Skeletal muscle tissue (tissue), 4 donors: ENCODE measurements around the gene CMIP. TPM values are rescaled to one million over a fixed set of nuclear protein-coding genes. Genes with fewer than 3 reads are reported as not detected.

Experiments
- H3K27ac ChIP-seq: one replicate; pipeline ENCODE4 v1.7.0; 2013; ENCODE audit warnings: mild to moderate bottlenecking, low read depth, low read length, inconsistent platforms
- H3K27me3 ChIP-seq, 3 donors: one replicate each; pipeline ENCODE4 v1.7.0; 2013; ENCODE audit warnings: low read length in 3 of 3; ENCODE audit not compliant: control insufficient read depth in 3 of 3, insufficient read depth in 3 of 3
- H3K36me3 ChIP-seq, 3 donors: one replicate each; pipeline ENCODE4 v1.7.0; 2013; ENCODE audit warnings: low read length in 3 of 3; ENCODE audit not compliant: control insufficient read depth in 3 of 3, insufficient read depth in 3 of 3
- H3K4me1 ChIP-seq, 3 donors: one replicate each; pipeline ENCODE4 v1.7.0; 2013; ENCODE audit warnings: low read length in 3 of 3, mild to moderate bottlenecking in 3 of 3; ENCODE audit not compliant: control insufficient read depth in 3 of 3, insufficient read depth in 3 of 3
- H3K4me3 ChIP-seq, 3 donors: one replicate each; pipeline ENCODE4 v1.7.0; 2013; ENCODE audit warnings: low read length in 3 of 3
- H3K9ac ChIP-seq, 3 donors: one replicate each; pipeline ENCODE4 v1.7.0; 2013; ENCODE audit warnings: low read length in 3 of 3, mild to moderate bottlenecking in 3 of 3, moderate library complexity in 2 of 3, low read depth in 1 of 3
- H3K9me3 ChIP-seq, 3 donors: one replicate each; pipeline ENCODE4 v1.7.0; 2013; ENCODE audit warnings: low read length in 3 of 3; ENCODE audit not compliant: control insufficient read depth in 3 of 3
- total RNA-seq: library from RNA; depleted of rRNA; stranded (reverse); fragments of >200 nt; gene quantifications from one replicate; pipeline ENCODE4 v1.2.3, GENCODE V29; 2014
- donor health status: Osteomylitis.

The CMIP gene
- total RNA-seq, 1 donor from 2014 or later, result 6.8 TPM

DNA sequence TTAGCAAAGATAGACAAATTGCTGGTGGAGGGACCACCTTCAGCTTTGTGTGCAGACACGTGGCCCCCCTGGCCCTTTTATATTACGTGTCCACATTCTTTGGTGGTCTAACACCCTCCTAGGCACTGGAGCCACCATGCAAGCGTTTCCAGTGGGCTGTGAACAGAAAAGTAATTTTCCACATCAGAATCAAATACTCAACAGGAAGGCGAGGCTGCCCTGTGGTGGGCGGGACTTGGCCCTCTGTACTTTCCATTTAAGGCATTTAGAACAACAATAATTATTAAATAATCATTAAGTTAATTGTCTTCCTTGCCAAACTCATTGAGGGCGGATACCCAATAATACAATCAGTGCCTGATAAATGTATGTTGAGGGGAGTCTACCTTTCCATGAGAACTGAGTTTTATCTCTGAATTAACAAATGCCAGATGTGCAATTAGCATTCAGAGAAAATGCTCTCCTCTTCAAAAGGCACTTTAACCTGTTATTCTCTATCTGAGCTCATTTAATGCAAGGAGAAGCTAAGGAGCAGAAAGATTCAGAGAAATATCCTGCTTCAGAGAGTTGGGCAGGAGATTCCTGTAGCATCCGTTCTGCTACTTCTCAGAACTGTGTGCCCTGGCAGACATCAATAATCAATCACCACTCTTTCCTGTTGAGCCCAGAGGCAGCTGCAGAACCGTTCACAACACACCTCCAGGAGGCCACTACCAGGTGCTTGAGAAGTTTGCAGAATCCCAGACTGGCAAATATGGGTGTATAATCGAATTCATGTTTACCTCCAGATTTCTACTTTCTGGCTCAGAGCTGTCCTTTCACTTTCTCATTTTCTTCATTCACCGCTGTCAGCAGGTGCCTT, 109.4 kb downstream of the CMIP start:
- Histone ChIP-seq H3K27ac (peak overlapping the region; percentile 30), H3K9ac (no peak overlapping the region), H3K27me3 (no peaks in the 10 kb centered on the region), H3K9me3 (peaks cover 0 to 2% (median 0%) of the 10 kb centered on the region in 3 donors), H3K4me3 (no peak overlapping the region), H3K36me3 (no peaks in the 10 kb centered on the region), H3K4me1 (peaks cover 10 to 30% (median 24%) of the 10 kb centered on the region in 3 donors)

DNA sequence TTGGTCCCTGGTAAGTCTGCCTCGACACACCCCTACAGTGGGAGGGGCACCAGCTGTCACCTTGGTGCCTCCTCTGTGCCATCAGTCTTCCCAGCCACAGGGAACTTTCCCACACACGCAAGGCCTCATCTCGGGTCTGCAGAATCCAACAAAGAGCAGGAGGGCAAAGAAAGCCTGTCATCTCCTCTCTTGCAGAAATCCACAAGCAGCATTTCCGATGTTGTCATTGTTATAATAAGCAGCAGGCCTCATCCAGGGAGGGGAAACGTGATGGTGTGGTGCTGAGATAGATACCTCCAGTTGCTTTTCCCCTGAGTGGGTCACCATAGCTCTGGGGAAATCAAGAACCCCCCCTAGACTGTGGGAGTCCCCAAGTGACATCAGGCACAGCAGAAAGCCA, 110.4 kb downstream of the CMIP start:
- no peak overlapping the region for H3K27ac ChIP-seq
- no peaks in the 10 kb centered on the region for H3K27me3 ChIP-seq
- no peak overlapping the region for H3K4me3 ChIP-seq
- peaks cover 0 to 2% (median 0%) of the 10 kb centered on the region in 3 donors for H3K9me3 ChIP-seq
- peaks cover 10 to 30% (median 24%) of the 10 kb centered on the region in 3 donors for H3K4me1 ChIP-seq
- H3K9ac ChIP-seq, result no peak overlapping the region
- H3K36me3 ChIP-seq, result no peaks in the 10 kb centered on the region

DNA sequence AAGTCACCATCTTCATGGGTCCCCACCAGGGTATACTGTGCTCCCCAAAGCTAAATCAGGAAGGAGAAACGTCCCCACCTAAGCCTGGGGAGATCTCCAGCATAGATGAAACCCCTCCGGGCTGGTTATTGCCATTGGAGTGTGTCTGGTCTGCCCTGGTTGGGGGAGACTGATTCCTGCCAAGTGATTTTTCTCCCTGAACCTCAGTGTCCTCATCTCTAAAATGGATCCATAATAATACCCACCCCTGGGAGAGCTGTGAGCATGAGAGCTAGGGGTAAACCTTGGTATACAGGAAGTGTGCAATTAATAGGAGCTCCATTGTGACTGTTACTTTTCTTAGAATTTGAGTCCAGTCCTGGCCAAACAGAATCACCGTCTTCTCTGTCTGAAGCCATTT, 111.1 kb downstream of the CMIP start:
- Histone ChIP-seq H3K27me3 (no peaks in the 10 kb centered on the region), H3K9ac (no peak overlapping the region), H3K9me3 (peaks cover 0 to 2% (median 0%) of the 10 kb centered on the region in 3 donors), H3K4me3 (no peak overlapping the region), H3K27ac (no peak overlapping the region), H3K4me1 (peaks cover 10 to 29% (median 24%) of the 10 kb centered on the region in 3 donors), H3K36me3 (no peaks in the 10 kb centered on the region)

DNA sequence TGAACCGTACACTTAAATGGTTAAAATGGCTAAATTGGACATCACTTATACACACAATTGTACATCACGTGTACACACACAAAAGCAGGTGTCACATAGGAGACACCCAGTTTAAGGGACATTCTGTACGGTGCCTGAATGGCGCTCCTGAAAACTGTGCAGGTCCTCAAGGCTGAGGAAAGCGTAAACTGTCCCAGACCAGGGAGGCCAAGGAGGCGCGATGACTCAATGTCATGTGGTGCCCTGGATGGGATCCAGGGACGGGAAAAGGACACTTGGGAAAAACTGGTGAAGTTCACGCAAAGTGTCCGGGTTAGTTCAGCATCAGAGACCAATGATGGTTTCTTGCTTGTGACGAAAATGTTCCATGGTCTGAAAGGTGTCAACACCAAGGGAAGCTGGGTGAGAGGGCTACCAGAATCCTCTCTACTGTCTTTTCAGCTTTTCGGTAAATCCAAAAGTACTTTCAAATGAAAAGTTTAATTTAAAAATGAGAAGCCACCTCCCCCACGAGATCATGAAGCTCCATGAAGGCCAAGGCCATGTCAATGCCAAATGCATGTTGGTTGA, 112.2 kb downstream of the CMIP start:
- Histone ChIP-seq H3K4me3 (no peak overlapping the region), H3K27ac (no peak overlapping the region), H3K4me1 (peaks cover 10 to 22% (median 19%) of the 10 kb centered on the region in 3 donors), H3K27me3 (no peaks in the 10 kb centered on the region), H3K36me3 (no peaks in the 10 kb centered on the region), H3K9ac (no peak overlapping the region), H3K9me3 (peaks cover 0 to 2% (median 0%) of the 10 kb centered on the region in 3 donors)

GRCh38 chr16:81558077-81558443, 113.5 kb downstream of the CMIP start:
- H3K36me3 ChIP-seq, result no peaks in the 10 kb centered on the region
- no peak overlapping the region for H3K27ac ChIP-seq
- no peaks in the 10 kb centered on the region for H3K9me3 ChIP-seq
- H3K4me1 ChIP-seq, result peaks cover 7 to 18% (median 14%) of the 10 kb centered on the region in 3 donors
- no peak overlapping the region for H3K9ac ChIP-seq
- no peak overlapping the region for H3K4me3 ChIP-seq
- H3K27me3 ChIP-seq, result no peaks in the 10 kb centered on the region

DNA sequence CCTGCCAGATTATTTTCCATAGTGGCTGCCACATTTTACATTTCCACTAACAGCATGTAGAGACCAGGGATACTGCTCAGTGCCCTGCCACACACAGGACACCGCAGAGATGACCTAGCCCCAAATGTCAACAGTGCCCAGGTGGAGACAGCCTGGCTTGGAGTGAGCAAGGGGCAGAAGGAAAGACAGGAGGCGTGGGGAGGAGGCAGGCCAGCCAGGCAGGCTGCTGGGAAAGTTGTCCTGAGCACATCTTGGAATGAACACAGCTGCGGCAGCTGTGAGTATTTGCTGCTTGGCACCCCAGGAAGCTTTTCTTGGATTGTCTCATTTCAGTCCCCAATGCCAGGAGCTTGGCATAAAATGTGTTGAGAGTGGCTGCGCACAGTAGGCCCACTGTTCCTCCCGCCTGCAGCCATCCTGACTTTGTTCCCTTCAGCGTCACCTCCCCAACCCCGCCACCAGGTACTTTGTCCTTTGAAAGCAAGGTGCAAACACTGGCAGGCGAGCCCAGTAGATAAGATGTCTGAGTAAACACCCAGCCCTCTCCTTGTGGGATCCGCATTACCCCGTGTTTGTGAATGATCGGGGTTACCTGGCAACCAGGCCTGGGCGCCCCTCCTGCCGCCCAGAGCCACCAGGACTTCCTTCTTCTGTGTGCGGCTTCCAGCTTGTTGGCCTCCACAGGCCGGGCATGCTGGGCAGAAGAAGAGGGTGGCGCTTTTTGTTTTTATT, 114.0 kb downstream of the CMIP start:
- no peaks in the 10 kb centered on the region for H3K36me3 ChIP-seq
- H3K9ac ChIP-seq, result no peak overlapping the region
- H3K9me3 ChIP-seq, result no peaks in the 10 kb centered on the region
- no peak overlapping the region for H3K27ac ChIP-seq
- H3K4me1 ChIP-seq, result peaks cover 2 to 14% (median 9%) of the 10 kb centered on the region in 3 donors
- H3K27me3 ChIP-seq, result no peaks in the 10 kb centered on the region
- no peak overlapping the region for H3K4me3 ChIP-seq

DNA sequence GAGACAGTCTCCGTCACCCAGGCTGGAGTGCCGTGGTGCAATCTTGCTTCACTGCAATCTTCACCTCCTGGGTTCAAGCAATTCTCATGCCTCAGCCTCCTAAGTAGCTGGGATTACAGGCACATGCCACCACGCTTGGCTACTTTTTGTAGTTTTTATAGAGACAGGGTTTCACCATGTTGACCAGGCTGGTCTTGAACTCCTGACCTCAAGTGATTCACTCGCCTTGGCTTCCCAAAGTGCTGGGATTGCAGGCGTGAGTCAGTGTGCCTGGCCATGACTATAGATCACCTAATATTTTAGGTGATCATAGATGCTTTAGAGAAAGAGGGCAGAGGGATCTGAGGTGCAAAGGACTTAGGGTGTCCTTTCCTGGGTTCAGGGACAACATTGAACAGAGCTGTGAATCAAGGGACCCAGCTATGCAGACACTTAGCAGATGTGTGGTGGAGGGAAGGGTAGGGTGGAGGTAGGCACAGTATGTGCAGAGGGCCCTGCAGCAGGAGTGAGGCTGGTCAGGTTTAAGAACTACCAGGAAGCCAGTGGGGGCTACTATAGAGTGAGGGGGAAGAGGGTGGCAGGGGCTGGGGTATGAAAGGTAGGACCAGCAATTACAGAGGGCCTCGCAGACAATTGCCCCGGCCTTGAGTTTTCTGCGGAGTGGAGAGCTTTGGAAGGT, 116.5 kb downstream of the CMIP start:
- Histone ChIP-seq H3K4me1 (peaks cover 0 to 4% (median 3%) of the 10 kb centered on the region in 3 donors), H3K27ac (no peak overlapping the region), H3K4me3 (no peak overlapping the region), H3K36me3 (no peaks in the 10 kb centered on the region), H3K27me3 (no peaks in the 10 kb centered on the region), H3K9me3 (no peaks in the 10 kb centered on the region), H3K9ac (no peak overlapping the region)

DNA sequence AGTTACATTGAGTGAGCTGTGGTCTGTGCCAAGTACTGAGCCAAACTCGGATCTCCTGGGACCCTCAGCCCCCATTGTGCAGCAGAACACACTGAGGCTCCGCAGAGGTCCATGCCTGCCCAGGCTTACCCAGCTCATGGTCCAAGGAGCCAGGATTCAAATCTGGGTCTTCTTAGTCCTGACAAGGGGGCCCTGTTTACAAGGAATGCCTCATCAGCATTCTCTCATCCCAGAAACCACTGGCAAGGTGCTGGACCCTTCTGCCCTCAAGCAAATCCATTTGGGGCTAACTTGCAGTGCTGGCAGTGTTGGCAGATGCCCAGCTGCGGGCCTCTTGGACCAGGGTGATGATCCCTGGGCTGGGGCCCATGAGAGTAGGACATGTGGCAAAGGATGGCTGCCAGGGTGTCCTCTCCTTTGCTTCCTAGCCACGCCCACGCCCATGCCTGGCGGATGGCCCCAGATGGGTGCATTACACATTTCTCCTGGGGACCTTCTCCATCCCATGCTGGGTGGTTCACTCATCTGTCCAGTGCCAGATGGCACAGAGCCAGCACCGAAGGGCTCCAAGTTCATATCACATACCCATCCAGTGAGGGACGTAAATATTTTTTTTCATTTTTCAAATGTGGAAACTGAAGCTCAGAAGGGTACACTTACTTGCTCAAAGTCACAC, 117.7 kb downstream of the CMIP start:
- Histone ChIP-seq H3K4me1 (peaks cover 0 to 4% (median 3%) of the 10 kb centered on the region in 3 donors), H3K27me3 (no peaks in the 10 kb centered on the region), H3K9ac (no peak overlapping the region), H3K4me3 (no peak overlapping the region), H3K27ac (no peak overlapping the region), H3K36me3 (no peaks in the 10 kb centered on the region), H3K9me3 (no peaks in the 10 kb centered on the region)

GRCh38 chr16:81562926-81563325, 118.3 kb downstream of the CMIP start:
- H3K27ac ChIP-seq, result no peak overlapping the region
- peaks cover 0 to 4% (median 3%) of the 10 kb centered on the region in 3 donors for H3K4me1 ChIP-seq
- H3K36me3 ChIP-seq, result no peaks in the 10 kb centered on the region
- H3K4me3 ChIP-seq, result no peak overlapping the region
- no peak overlapping the region for H3K9ac ChIP-seq
- no peaks in the 10 kb centered on the region for H3K9me3 ChIP-seq
- H3K27me3 ChIP-seq, result no peaks in the 10 kb centered on the region
